K562 (cell line): ENCODE measurements around the gene COA3. TPM values are rescaled to one million over a fixed set of nuclear protein-coding genes. Genes with fewer than 3 reads are reported as not detected.

Experiments
- ATF1 ChIP-seq, 2 experiments: fragments of 450-650 bp in 1 of 2; IDR thresholded peaks; 2 replicates each; pipeline ENCODE4 v1.6.1; 2016; ENCODE audit warnings: missing compliant biosample characterization in 1 of 2, missing genetic modification characterization in 1 of 2
- BACH1 ChIP-seq: fragments of 200-800 bp; sonication (Bioruptor generic); IDR thresholded peaks from 2 replicates; pipeline ENCODE4 v1.6.1; 2016; ENCODE audit warnings: missing genetic modification characterization, missing compliant biosample characterization
- BRF1 ChIP-seq: IDR thresholded peaks from 3 replicates; pipeline ENCODE4 v1.6.1; 2011; ENCODE audit warnings: borderline replicate concordance, mild to moderate bottlenecking; ENCODE audit not compliant: insufficient read length; ENCODE audit errors: extremely low read depth
- BRF2 ChIP-seq: IDR thresholded peaks from 3 replicates; pipeline ENCODE4 v1.6.1; 2011; ENCODE audit warnings: borderline replicate concordance, mild to moderate bottlenecking; ENCODE audit not compliant: insufficient read length, insufficient read depth
- CC2D1A ChIP-seq: fragments of 450-650 bp; IDR thresholded peaks from 2 replicates; pipeline ENCODE4 v1.6.1; 2017; ENCODE audit warnings: mild to moderate bottlenecking
- CCAR2 ChIP-seq: fragments of 200-400 bp; formaldehyde crosslinking; IDR thresholded peaks from 2 replicates; pipeline ENCODE4 v1.6.1; 2017; ENCODE audit warnings: mild to moderate bottlenecking, low read depth, low read length
- GTF2E2 ChIP-seq: fragments of 200-800 bp; sonication (Bioruptor generic); IDR thresholded peaks from 2 replicates; pipeline ENCODE4 v1.6.1; 2016; ENCODE audit warnings: missing genetic modification characterization, missing compliant biosample characterization
- HDAC3 ChIP-seq: fragments of 450-650 bp; IDR thresholded peaks from 2 replicates; pipeline ENCODE4 v1.6.1; 2018; ENCODE audit warnings: borderline replicate concordance, mild to moderate bottlenecking, moderate library complexity; ENCODE audit not compliant: partially characterized antibody
- HNRNPUL1 ChIP-seq: fragments of 200-400 bp; formaldehyde crosslinking; IDR thresholded peaks from 2 replicates; pipeline ENCODE4 v1.6.1; 2017; ENCODE audit warnings: low read length
- IRF2 ChIP-seq: sonication (generic); formaldehyde crosslinking; IDR thresholded peaks from 2 replicates; pipeline ENCODE4 v1.8.1; 2022; ENCODE audit warnings: mild to moderate bottlenecking, missing genetic modification reagents
- MAFK ChIP-seq: IDR thresholded peaks from 2 replicates; pipeline ENCODE4 v1.6.1; 2011; ENCODE audit warnings: low read length, improper control_type of control experiment
- MBD2 ChIP-seq: sonication (generic); IDR thresholded peaks from 2 replicates; pipeline ENCODE4 v1.6.1; 2016; ENCODE audit warnings: low read depth, borderline replicate concordance
- MTF1 ChIP-seq: fragments of 250-450 bp; sonication (Bioruptor Pico); IDR thresholded peaks from 2 replicates; pipeline ENCODE4 v1.9.0; 2021; ENCODE audit warnings: moderate library complexity, mild to moderate bottlenecking, inconsistent platforms, borderline replicate concordance
- PCBP2 ChIP-seq: fragments of 200-400 bp; formaldehyde crosslinking; IDR thresholded peaks from 2 replicates; pipeline ENCODE4 v1.6.1; 2018; ENCODE audit warnings: low read length, low read depth, mild to moderate bottlenecking, moderate library complexity; ENCODE audit not compliant: poor library complexity, severe bottlenecking
- RBM22 ChIP-seq: fragments of 200-400 bp; formaldehyde crosslinking; IDR thresholded peaks from 2 replicates; pipeline ENCODE4 v1.6.1; 2018; ENCODE audit warnings: low read length, low read depth; ENCODE audit not compliant: poor library complexity, severe bottlenecking
- SAFB2 ChIP-seq: fragments of 200-400 bp; formaldehyde crosslinking; IDR thresholded peaks from 2 replicates; pipeline ENCODE4 v1.6.1; 2018; ENCODE audit warnings: borderline replicate concordance, low read length, low read depth, moderate library complexity; ENCODE audit not compliant: severe bottlenecking
- SFPQ ChIP-seq: fragments of 200-400 bp; formaldehyde crosslinking; IDR thresholded peaks from 2 replicates; pipeline ENCODE4 v1.6.1; 2017; ENCODE audit warnings: mild to moderate bottlenecking, low read depth, low read length, moderate library complexity
- SMAD4 ChIP-seq: fragments of 250-450 bp; sonication (Bioruptor Pico); conservative IDR thresholded peaks from 2 replicates; pipeline ENCODE4 v1.8.0; 2021; ENCODE audit warnings: inconsistent platforms, mild to moderate bottlenecking, moderate library complexity
- ZBTB7A ChIP-seq: IDR thresholded peaks from 2 replicates; pipeline ENCODE4 v1.6.1; 2011; ENCODE audit warnings: low read depth, mild to moderate bottlenecking, low read length, moderate library complexity, borderline replicate concordance; ENCODE audit not compliant: control insufficient read depth
- ZNF140 ChIP-seq: fragments of 250-450 bp; sonication (Bioruptor Pico); IDR thresholded peaks from 2 replicates; pipeline ENCODE4 v1.8.0; 2021; ENCODE audit warnings: moderate library complexity, mild to moderate bottlenecking, inconsistent platforms
- ZNF263 ChIP-seq: sonication (generic); formaldehyde crosslinking; IDR thresholded peaks from 2 replicates; pipeline ENCODE4 v1.8.0; 2022; ENCODE audit warnings: mild to moderate bottlenecking, missing genetic modification reagents, borderline replicate concordance
- ZNF384 ChIP-seq: IDR thresholded peaks from 2 replicates; pipeline ENCODE4 v1.6.1; 2012; ENCODE audit warnings: low read depth, low read length, improper control_type of control experiment
- polyA plus RNA-seq, 8 experiments: library from polyadenylated mRNA; depleted of rRNA in 4 of 8; stranded (reverse) in 5 of 8; unstranded in 3 of 8; fragments of >200 nt; fragmentation: Nextera tagmentation in 2 of 8; fragmentation: Illumina TruSeq in 1 of 8; extraction: Ambion mirVana in 2 of 8; extraction: Trizol in 1 of 8; gene quantifications; 2 replicates each; pipeline versions ENCODE4 v1.2.1 to v1.2.3, GENCODE V29; 2011 to 2014; ENCODE audit warnings: inconsistent platforms in 1 of 8, missing spikeins in 1 of 8
- total RNA-seq, 7 experiments: library from RNA; depleted of rRNA in 6 of 7; stranded (reverse); fragments of >200 nt in 6 of 7; fragmentation: Illumina TruSeq in 2 of 7; extraction: Trizol in 2 of 7; gene quantifications; 2 replicates each; pipeline versions ENCODE4 v1.2.1 to v1.2.3, GENCODE V29; 2011 to 2021; ENCODE audit warnings: low replicate concordance in 1 of 7
- TF ChIP-seq, protein P1 (sequence below): fragments of 250-450 bp; sonication (Bioruptor Pico); IDR thresholded peaks from 2 replicates; pipeline ENCODE4 v1.5.0; 2021; ENCODE audit warnings: mild to moderate bottlenecking, borderline replicate concordance

The COA3 gene
- total and polyA plus RNA-seq, 9 of the 15 experiments (the other 6 are each of a cell fraction or from before 2014, with no cell fraction given) = 49.6 to 153 (median 61.4) TPM

DNA sequence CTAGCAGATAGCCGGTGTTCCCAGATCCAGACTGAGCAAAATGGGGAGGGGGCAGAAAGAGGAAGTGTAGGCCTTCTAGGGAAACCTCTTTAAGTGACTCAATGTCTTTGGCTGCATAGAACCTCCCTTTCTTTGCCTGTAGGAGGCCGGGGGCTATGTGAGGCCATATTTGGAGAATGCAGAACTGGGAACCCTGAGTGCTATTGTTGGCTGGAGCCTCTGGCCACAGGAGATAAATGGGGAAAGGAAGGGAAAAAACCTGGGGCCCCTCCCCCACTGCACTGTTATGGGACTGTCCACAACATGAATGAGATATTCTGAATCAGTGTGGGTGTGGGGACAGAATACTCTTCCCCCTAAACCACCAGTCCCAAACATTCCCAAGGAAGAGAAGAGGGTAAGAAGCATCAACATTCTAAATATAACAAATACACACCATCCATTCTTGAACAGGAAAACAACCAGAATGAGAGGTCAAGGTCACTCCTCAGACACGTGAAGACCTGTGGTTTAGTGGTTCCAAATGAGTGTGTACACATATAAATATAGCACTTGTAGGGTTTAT lies 22.9 kb downstream of the COA3 start (continued):
- TF ChIP-seq BRF2 (no peak), ZNF263 (CRISPR knock-in tag) (no peak), ZNF140 (CRISPR knock-in tag) (no peak), CC2D1A (no peak), MBD2 (no peak), ZNF384 (0 out of 2 replicates have a peak, but pooled peaks have one; percentile 34), MAFK (no peak), PCBP2 (no peak), SFPQ (no peak), BRF1 (no peak), SMAD4 (CRISPR knock-in tag) (no peak; the same call in 1 of the 2 replicates), MTF1 (CRISPR knock-in tag) (no peak), RBM22 (no peak), BACH1 (tag) (peak; percentile 55; the same call in 1 of the 2 replicates), HNRNPUL1 (no peak), IRF2 (CRISPR knock-in tag) (no peak), ZBTB7A (peak; percentile 57), HDAC3 (peak; percentile 40), ATF1 (CRISPR knock-in tag; IDR thresholded peaks at IDR 0.05) (no peak), ATF1 (tag; IDR thresholded peaks at IDR 0.05) (no peak), GTF2E2 (tag) (0 out of 2 replicates have a peak, but pooled peaks have one; percentile 62), SAFB2 (no peak), CCAR2 (no peak)
- TF ChIP-seq, protein P1, sequence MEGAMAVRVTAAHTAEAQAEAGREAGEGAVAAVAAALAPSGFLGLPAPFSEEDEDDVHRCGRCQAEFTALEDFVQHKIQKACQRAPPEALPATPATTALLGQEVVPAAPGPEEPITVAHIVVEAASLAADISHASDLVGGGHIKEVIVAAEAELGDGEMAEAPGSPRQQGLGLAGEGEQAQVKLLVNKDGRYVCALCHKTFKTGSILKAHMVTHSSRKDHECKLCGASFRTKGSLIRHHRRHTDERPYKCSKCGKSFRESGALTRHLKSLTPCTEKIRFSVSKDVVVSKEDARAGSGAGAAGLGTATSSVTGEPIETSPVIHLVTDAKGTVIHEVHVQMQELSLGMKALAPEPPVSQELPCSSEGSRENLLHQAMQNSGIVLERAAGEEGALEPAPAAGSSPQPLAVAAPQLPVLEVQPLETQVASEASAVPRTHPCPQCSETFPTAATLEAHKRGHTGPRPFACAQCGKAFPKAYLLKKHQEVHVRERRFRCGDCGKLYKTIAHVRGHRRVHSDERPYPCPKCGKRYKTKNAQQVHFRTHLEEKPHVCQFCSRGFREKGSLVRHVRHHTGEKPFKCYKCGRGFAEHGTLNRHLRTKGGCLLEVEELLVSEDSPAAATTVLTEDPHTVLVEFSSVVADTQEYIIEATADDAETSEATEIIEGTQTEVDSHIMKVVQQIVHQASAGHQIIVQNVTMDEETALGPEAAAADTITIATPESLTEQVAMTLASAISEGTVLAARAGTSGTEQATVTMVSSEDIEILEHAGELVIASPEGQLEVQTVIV = no peak
